Subcutaneous adipose tissue (tissue), 4 donors: ENCODE results near the gene GMCL1. TPM values are rescaled to one million over a fixed set of nuclear protein-coding genes. Genes with fewer than 3 reads are reported as not detected.

ENCODE experiments used
- CTCF ChIP-seq: fragments of 450-650 bp; IDR thresholded peaks from one replicate; pipeline ENCODE4 v1.5.1; 2016; ENCODE audit warnings: low read depth, mild to moderate bottlenecking, control low read depth, antibody characterized with exemption, moderate library complexity
- total RNA-seq, 4 donors: library from RNA; depleted of rRNA; stranded (reverse); fragments of >200 nt; gene quantifications; one replicate each; pipeline ENCODE4 v1.1.0, GENCODE V29; 2016

Gene GMCL1
- total RNA-seq, 4 donors from 2014 or later: 17.4 to 30.2 (median 20.6) TPM

- no peak for TF ChIP-seq CTCF
Measured at GRCh38 chr2:69798290-69798908, 31.1 kb upstream of the GMCL1 start.

- no peak for TF ChIP-seq CTCF
Measured at GRCh38 chr2:69798909-69799526, 30.4 kb upstream of the GMCL1 start.

GRCh38 chr2:69801745-69802290 lies 27.6 kb upstream of the GMCL1 start:
- TF ChIP-seq CTCF: no peak

- no peak for TF ChIP-seq CTCF
Measured at GRCh38 chr2:69804416-69804815, 25.0 kb upstream of the GMCL1 start.

GRCh38 chr2:69805887-69806286 lies 23.6 kb upstream of the GMCL1 start:
- TF ChIP-seq CTCF: no peak

- TF ChIP-seq CTCF: no peak
Measured at GRCh38 chr2:69807821-69808540, 21.5 kb upstream of the GMCL1 start.

- no peak for TF ChIP-seq CTCF
Measured at GRCh38 chr2:69810550-69810949, 18.9 kb upstream of the GMCL1 start.
